ENCODE measurements around the gene SUDS3. TPM values are rescaled to one million over a fixed set of nuclear protein-coding genes. Genes with fewer than 3 reads are reported as not detected.
"Not testable (repeated sequence)": the region's sequence is repeated elsewhere in the genome, so short reads cannot be mapped to it uniquely, and the experiment has no call there.

SUDS3 gene
- total RNA-seq, 1 donor from 2014 or later, result 28.8 TPM

DNA sequence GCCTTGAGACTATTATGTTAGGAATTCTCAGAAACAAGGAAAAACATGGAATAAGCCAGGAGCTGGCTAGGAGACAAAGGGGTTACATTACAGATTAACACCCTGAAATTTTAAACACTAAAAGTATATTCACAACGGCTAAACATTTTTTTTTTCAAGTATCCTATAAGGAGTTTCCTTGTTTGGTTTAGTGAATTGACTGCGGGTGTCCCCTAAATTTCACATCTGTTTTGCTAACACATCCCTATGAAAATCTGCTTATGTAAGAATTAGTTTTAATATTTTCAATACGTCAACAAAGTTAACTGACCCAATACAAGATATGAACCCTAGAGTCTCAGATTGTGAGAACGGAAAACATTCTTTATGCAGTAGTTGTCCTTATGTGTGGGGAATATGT lies 22.6 kb upstream of the SUDS3 start:
- Histone ChIP-seq H3K27ac (no peak overlapping the region), H3K36me3 (no peaks in the 10 kb centered on the region), H3K4me1 (peaks cover 17% of the 10 kb centered on the region), H3K27me3 (no peaks in the 10 kb centered on the region), H3K9me3 (no peaks in the 10 kb centered on the region), H3K4me3 (no peak overlapping the region)
- intact Hi-C loops (cut with DNase I), result no loop called here
- TF ChIP-seq, protein P1, sequence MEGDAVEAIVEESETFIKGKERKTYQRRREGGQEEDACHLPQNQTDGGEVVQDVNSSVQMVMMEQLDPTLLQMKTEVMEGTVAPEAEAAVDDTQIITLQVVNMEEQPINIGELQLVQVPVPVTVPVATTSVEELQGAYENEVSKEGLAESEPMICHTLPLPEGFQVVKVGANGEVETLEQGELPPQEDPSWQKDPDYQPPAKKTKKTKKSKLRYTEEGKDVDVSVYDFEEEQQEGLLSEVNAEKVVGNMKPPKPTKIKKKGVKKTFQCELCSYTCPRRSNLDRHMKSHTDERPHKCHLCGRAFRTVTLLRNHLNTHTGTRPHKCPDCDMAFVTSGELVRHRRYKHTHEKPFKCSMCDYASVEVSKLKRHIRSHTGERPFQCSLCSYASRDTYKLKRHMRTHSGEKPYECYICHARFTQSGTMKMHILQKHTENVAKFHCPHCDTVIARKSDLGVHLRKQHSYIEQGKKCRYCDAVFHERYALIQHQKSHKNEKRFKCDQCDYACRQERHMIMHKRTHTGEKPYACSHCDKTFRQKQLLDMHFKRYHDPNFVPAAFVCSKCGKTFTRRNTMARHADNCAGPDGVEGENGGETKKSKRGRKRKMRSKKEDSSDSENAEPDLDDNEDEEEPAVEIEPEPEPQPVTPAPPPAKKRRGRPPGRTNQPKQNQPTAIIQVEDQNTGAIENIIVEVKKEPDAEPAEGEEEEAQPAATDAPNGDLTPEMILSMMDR (IDR thresholded peaks at IDR 0.05), result no peak
- no peak for DNase-seq
- ATAC-seq, result no peak

DNA sequence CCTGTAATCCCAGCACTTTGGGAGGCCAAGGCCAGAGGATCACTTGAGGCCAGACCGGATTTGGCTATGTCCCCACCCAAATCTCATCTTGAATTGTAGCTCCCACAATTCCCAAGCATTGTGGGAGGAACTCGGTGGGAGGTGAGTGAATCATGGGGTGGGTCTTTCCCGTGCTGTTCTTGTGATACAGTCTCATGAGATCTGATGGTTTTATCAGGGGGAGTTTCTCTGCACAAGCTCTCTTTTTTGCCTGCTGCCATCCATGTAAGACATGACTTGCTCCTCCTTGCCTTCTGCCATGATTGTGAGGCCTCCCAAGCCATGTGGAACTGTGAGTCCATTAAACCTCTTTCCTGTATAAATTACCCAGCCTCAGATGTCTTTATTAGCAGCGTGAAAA lies 21.9 kb upstream of the SUDS3 start:
- H3K36me3 ChIP-seq; ATAC-seq; intact Hi-C loops (cut with DNase I): not testable (repeated sequence)

DNA sequence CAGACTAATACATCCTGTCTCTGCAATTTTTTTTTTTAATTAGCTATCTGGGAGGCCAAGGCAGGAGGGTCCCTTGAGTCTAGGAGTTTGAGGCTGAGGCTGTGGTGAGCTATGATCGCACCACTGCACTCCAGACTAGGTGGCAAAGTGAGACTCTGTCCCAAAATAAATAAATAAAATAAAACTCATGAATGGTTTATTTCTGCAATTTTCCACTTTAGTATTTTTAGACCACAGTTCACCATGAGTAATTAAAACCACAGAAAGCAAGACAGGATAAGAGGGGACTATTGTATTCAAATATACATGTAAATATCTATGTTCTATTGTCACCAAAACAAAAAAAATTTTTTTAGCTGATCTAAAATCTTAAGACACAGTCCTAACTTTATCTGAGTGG lies 21.5 kb upstream of the SUDS3 start:
- no peak for DNase-seq
- Histone ChIP-seq H3K9me3 (no peaks in the 10 kb centered on the region), H3K4me1 (peaks cover 19% of the 10 kb centered on the region), H3K27ac (no peak overlapping the region), H3K4me3 (no peak overlapping the region), H3K27me3 (no peaks in the 10 kb centered on the region), H3K36me3 (no peaks in the 10 kb centered on the region)
- intact Hi-C loops (cut with DNase I), result no loop called here
- TF ChIP-seq, protein P1 (IDR thresholded peaks at IDR 0.05), result no peak
- no peak for ATAC-seq

More for the DNA sequence above, 21.9 kb upstream of the SUDS3 start:
- H3K27ac ChIP-seq, H3K4me3 ChIP-seq, H3K9me3 ChIP-seq, DNase-seq, H3K27me3 ChIP-seq: not testable (repeated sequence)
- H3K4me1 ChIP-seq, result peaks cover 17% of the 10 kb centered on the region

DNA sequence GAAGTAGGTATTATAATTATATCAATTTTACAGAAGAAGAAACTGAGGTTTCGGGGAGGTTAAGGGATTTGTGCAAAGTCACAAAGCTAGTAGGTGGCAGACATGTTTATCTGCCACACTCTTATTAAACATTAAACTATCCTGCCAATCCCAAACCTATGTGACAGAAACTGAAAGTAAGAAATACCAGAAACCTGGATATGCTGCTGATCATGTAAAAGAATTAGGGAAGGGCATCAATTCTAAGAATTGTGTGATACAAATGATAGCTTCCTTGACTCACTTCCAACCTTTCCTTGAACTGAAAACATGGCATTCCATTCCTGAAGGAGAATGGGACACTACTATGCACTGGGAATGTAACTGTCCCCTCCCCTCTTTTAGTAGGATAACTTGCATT lies 20.5 kb upstream of the SUDS3 start:
- Histone ChIP-seq H3K27ac (no peak overlapping the region), H3K36me3 (no peaks in the 10 kb centered on the region), H3K9me3 (no peaks in the 10 kb centered on the region), H3K4me3 (no peak overlapping the region), H3K4me1 (peaks cover 20% of the 10 kb centered on the region), H3K27me3 (no peaks in the 10 kb centered on the region)
- no peak for ATAC-seq
- DNase-seq, result no peak
- intact Hi-C loops (cut with DNase I), result no loop called here
- TF ChIP-seq, protein P1 (IDR thresholded peaks at IDR 0.05), result no peak

DNA sequence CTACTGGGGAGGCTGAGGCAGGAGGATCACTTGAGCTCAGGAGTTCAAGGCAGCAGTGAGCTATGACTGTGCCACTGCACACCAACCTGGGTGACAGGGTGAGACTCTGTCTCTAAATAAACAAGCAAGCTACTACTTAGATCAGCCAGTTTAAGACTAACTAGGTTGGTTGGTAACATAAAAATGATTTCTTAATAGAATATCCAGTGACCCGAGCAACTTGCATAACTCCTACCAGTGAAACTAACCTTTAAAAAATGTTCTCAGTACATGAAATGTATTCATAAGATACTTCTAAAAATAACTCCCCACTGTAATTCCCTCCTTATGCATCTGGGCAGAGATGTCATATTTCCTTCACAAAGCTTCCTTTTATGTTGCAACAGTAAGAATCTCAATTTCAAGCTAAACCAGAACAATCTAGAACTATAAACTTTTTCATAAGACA lies 19.5 kb upstream of the SUDS3 start:
- H3K27me3 ChIP-seq, result no peaks in the 10 kb centered on the region
- no peaks in the 10 kb centered on the region for H3K36me3 ChIP-seq
- H3K4me3 ChIP-seq, result peak overlapping the region; percentile 38
- DNase-seq, result no peak
- peaks cover 20% of the 10 kb centered on the region for H3K4me1 ChIP-seq
- peak; percentile 60 for ATAC-seq
- peak overlapping the region; percentile 37 for H3K27ac ChIP-seq
- TF ChIP-seq, protein P1 (IDR thresholded peaks at IDR 0.05), result no peak
- intact Hi-C loops (cut with DNase I), result no loop called here
- no peaks in the 10 kb centered on the region for H3K9me3 ChIP-seq

DNA sequence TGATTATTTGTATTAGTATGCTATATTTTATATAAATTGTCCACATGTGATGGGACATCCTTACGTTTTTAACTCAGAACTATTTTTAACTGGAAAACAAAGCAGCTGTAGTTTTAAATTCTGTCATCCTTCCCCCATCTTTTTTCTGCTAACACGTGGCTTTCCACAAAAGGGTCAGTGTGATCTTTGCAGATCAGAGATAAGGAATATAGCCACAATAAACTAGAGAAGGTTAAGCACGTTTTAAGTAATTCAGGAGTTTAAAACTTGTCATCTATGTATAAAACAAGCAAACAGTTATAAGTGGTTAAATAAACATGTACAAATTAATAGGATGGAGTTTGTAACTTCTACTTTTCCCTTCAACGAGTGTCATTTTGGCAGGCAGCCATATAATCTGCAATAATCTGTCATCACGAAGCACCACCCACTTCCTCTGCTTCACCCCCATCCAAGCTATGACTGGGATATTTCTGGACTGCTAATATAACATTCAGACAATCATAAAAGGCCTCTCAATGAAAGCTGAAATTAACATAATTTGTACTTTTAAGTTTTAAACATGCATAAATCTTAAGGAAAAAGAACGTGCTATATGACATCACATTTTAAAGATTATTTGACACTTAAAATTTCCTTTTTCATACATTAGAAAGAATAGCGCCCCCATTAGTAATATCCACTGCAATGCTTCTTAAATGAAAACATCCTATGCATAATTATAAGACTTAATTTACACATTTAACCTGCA lies 18.9 kb upstream of the SUDS3 start:
- TF ChIP-seq, protein P1 (IDR thresholded peaks at IDR 0.05), result peak; percentile 17
- H3K27me3 ChIP-seq, result no peaks in the 10 kb centered on the region
- intact Hi-C loops (cut with DNase I), result no loop called here
- no peaks in the 10 kb centered on the region for H3K36me3 ChIP-seq
- peaks cover 20% of the 10 kb centered on the region for H3K4me1 ChIP-seq
- DNase-seq (no peak), ATAC-seq (peak; percentile 74)
- H3K9me3 ChIP-seq, result no peaks in the 10 kb centered on the region
- peak overlapping the region; percentile 37 for H3K27ac ChIP-seq
- H3K4me3 ChIP-seq, result peak overlapping the region; percentile 38

All from upper lobe of right lung (tissue), 1 donor.